Choroid plexus epithelial cell (primary cell): ENCODE data around the gene IREB2.
"Not testable (repeated sequence)": the region's sequence is repeated elsewhere in the genome, so short reads cannot be mapped to it uniquely, and the experiment has no call there.

Source experiments
- DNase-seq: peaks from one replicate; pipeline ENCODE4 v3.0.0-alpha.2; 2010; ENCODE audit warnings: low read depth
- H3K4me3 ChIP-seq: 2 replicates; pipeline ENCODE4 v1.5.1; 2011; ENCODE audit warnings: low read depth, mild to moderate bottlenecking, control low read depth, low read length, moderate library complexity
- CTCF ChIP-seq: conservative IDR thresholded peaks from 2 replicates; pipeline ENCODE4 v1.5.1; 2011; ENCODE audit warnings: low read depth, mild to moderate bottlenecking, control low read depth, inconsistent platforms, low read length, moderate library complexity

Gene IREB2

GRCh38 chr15:78432664-78433063, 5.4 kb upstream of the IREB2 start:
- no peak for TF ChIP-seq CTCF
- H3K4me3 ChIP-seq = no peak overlapping the region
- DNase-seq = no peak

GRCh38 chr15:78434134-78434533, 3.9 kb upstream of the IREB2 start:
- no peak for DNase-seq
- no peak for TF ChIP-seq CTCF
- H3K4me3 ChIP-seq = no peak overlapping the region

GRCh38 chr15:78434711-78435110, 3.3 kb upstream of the IREB2 start:
- DNase-seq, H3K4me3 ChIP-seq: not testable (repeated sequence)

GRCh38 chr15:78437107-78437761, 782 bp upstream of the IREB2 start:
- H3K4me3 ChIP-seq = peak overlapping the region; percentile 77
- no peak for DNase-seq
- TF ChIP-seq CTCF = no peak

GRCh38 chr15:78438619-78439285, 736 bp downstream of the IREB2 start:
- H3K4me3 ChIP-seq = peak overlapping the region; percentile 91
- peak; percentile 55 for TF ChIP-seq CTCF
- peak; percentile 40 for DNase-seq

- H3K4me3 ChIP-seq = no peak overlapping the region
- DNase-seq = no peak
- no peak for TF ChIP-seq CTCF
Measured at GRCh38 chr15:78440375-78441373, 2.7 kb downstream of the IREB2 start.

GRCh38 chr15:78444255-78444654, 6.2 kb downstream of the IREB2 start:
- TF ChIP-seq CTCF = no peak
- no peak overlapping the region for H3K4me3 ChIP-seq
- no peak for DNase-seq
